Measurements from ENCODE around the gene PFAS.

The PFAS gene

GRCh38 chr17:8268550-8269298 is 19.6 kb downstream of the PFAS start:
- DNase-seq (ENCODE audit: low spot score) = no peak

- no peak for DNase-seq (ENCODE audit: low spot score)
Observed at GRCh38 chr17:8272421-8272820, 23.3 kb downstream of the PFAS start.

DNA sequence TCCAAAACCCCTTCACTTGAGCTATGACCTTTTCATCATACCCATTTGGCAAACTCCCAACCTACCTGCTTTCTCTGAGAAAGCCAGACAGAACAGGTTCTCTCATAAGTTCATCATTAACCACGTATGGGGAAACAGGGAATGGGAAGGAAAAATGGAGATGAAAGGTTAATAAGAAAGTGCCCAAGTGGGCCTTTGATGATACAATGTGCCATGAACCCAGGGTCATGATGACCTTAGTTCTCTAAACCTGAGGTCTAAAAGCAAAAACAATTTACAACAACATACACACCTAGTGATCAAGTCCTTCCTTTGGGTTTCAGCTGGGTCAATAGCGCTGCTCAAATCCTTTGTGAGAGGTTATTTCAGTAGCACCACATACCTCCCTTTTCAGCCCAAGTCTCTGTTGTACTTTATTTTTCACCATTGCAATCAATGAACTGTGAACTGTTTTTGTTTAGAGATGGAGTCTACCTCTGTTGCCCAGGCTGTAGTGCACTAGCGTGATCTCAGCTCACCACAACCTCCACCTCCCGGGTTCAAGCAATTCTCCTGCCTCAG is 24.9 kb downstream of the PFAS start:
- DNase-seq (ENCODE audit: low spot score) = no peak

DNA sequence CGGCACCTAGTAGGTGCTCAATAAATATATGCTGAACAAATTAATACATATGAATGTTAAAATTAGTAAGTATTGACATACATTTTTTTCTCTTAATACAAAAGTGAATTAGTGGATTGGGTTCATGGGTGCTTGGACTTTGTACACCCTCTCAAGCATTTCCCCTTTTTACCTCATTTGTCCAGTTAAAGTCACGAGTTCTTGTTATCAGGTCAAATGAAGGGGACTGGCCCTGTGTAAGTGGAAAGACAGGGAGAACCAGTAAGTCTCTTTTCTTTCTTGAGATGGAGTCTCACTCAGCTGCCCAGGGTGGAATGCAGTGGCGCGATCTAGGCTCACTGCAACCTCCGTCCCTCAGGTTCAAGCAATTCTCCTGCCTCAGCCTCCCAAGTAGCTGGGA is 25.7 kb downstream of the PFAS start:
- DNase-seq (ENCODE audit: low spot score) = no peak

DNA sequence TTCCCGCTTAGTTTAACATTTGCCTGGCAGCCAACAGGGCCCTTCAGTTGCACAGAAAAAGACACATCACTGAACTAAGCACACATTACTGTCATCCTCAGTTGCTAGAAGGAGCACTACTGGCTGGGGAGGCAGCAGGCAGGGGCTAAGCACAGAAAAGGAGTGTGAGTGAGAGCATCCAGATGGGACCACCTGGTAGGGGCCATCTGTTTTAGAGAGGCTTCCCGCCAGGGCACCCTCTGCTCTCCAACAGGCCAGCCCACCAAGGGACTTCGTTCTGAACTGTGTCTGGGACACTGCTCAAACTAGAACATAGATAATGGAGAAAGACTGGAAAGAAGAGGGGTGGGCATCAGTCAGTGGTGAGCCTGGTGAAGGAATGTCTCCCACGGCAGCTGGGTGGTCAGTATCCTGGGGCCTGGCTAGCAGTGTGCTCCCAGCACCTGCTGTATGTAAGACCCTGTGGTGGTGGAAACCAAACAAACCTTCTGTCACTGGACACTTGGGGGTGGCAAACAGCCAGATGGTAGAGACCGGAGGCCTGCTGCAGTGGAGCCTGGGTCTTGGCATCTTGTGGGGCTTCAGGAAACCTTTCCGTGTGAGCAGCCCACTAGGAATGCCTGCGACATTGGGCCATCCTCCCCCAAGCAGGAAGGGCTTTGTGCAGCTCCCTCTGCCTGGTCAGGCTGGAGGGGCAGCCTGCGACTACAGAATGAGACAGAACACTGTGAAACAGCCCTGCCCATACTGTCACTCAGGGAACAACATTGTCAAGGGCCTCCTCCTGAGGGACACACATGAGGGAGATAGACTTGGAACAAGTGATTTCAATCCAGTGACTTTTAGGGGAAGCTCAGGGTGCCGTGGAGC is 26.6 kb downstream of the PFAS start:
- DNase-seq (ENCODE audit: low spot score) = no peak

DNA sequence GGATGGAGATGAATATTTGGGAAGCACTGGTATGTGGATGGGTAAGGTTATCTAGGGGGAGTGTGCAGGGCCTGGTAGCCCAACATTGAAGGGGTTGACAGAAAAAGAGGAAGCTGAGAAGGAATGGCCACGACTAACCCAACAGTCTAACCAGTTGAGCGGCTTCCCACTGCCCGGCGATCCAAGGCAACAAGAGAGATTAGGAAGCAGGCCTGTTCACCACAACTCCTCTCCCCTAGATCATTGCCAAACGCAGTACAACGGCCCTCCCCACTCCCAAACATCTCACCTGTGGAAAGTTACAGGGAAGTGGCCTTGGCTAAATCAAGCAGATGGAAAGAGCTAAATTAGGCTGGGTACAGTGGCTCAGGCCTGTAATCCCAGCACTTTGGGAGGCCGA is 28.2 kb downstream of the PFAS start:
- DNase-seq (ENCODE audit: low spot score) = no peak

- no peak for DNase-seq (ENCODE audit: low spot score)
Observed at GRCh38 chr17:8282345-8282744, 33.3 kb downstream of the PFAS start.

DNA sequence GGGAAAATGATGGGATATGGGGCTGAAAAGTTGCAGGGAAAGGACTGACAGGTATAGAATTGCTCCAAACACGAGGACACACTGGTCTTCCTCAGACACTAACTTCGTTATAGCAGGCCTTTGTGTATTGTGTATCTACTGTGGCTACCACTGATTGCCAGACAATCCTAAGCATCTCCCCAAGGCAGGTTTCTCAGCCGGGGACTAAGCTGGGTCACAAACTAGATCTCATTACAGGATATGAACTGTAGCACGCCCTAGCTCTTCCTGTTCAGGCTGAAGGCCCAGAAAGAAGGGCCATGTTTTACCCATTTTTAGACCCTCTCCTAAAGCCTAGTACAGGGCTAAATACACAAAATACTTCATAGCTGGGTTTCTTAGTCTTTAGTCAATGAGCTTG is 34.3 kb downstream of the PFAS start:
- DNase-seq (ENCODE audit: low spot score) = no peak

GRCh38 chr17:8284126-8284525 is 35.0 kb downstream of the PFAS start:
- DNase-seq (ENCODE audit: low spot score) = no peak

- DNase-seq (ENCODE audit: low spot score) = no peak
Observed at GRCh38 chr17:8285270-8286181, 36.4 kb downstream of the PFAS start.

- DNase-seq (ENCODE audit: low spot score) = no peak
Observed at GRCh38 chr17:8287651-8288335, 38.7 kb downstream of the PFAS start.

DNA sequence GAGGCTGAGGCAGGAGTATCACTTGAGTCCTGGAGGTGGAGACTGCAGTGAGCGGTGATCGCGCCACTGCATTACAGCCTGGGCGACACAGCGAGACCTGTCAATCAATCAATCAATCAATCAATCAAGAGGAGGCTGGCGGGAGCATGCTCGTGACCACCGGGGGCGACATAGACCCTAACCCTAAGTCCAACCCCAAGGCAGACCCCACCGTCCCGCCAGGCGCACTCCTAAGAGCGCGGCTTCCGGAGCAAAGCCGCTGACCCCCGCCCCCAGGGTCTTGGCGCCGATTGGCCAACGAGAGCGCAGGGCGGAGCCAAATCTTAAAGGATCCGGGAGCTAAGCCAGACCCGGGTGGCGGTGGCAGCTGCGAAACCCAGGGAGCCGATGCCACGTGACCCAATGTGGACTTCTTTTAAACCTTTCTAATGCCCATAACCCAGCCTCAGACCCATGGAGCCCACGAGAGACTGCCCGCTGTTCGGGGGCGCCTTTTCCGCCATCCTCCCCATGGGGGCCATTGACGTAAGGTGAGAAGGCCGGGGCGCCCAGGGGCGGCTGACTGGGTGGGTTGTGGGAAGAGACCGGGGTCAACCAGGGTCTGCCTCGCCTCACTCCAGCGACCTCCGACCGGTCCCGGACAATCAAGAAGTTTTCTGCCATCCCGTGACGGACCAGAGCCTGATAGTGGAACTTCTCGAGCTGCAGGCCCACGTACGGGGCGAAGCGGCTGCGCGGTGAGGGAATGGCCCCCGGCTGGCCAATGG is 39.4 kb downstream of the PFAS start, which contains the start of gene RANGRF:
Gene RANGRF, plus strand, starts transcription at position 335 of the 767 bp plus-strand sequence. Its CDS starts 119 bp downstream, at position 454.
- peak; percentile 79 for DNase-seq (ENCODE audit: low spot score)

DNA sequence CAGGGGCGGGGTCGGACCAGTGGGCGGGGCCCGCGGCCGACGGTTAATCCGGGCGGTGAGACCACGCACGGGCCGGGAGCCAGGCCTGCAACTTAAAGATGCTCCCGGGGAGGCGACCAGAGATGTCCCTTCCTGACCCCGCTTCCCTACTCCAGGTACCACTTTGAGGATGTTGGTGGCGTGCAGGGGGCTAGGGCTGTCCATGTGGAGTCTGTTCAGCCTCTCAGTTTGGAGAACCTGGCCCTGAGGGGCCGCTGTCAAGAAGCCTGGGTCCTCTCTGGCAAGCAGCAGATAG is 40.0 kb downstream of the PFAS start:
- no peak for DNase-seq (ENCODE audit: low spot score)

GRCh38 chr17:8290043-8290442 is 41.0 kb downstream of the PFAS start:
- no peak for DNase-seq (ENCODE audit: low spot score)

GRCh38 chr17:8292639-8293395 is 43.7 kb downstream of the PFAS start:
- DNase-seq (ENCODE audit: low spot score) = no peak

DNA sequence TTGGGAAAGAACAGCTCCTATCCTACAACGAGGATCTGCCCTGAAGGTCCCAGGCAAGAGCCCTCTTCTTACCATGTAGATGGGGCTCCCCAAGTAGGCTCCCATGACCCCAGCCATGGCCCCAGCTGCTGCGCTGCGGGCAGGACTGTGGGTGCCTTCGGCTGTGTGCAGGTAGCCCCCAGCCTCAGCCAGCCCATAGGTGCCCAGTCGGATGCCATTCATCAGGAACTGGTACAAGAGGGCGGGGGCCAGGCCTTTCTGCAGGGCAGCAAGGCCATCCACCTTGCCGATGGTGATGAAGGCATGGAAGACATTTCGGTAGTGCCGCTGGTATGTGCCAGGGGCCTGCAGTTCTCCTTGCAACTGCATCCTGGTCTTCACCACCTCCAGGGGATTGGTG is 45.3 kb downstream of the PFAS start:
- no peak for DNase-seq (ENCODE audit: low spot score)

DNA sequence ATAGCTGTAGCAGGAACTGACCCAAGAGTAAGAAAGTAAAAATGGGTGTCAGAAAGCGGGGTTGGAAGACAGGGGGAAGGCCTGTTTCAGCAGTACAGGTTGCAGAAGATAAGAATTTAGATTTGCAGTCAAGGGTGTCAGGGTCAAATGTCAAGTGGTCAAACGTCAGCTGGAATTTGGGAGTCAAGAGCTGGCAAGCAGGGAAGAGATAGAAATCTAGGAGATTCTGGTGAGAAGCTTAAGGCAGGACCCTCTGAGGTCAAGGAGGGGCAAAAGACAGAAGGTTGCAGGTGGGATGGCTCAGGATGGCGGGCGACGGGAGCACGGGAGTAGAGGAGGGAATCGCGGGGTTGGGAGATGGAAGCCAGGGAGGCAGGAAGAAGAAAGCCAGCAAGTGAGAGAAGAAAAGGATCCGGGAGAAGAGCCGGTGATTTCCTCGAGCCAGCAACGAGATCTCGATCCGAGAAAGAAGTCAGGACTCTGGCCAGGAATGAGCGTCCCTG is 45.8 kb downstream of the PFAS start:
- no peak for DNase-seq (ENCODE audit: low spot score)

DNA sequence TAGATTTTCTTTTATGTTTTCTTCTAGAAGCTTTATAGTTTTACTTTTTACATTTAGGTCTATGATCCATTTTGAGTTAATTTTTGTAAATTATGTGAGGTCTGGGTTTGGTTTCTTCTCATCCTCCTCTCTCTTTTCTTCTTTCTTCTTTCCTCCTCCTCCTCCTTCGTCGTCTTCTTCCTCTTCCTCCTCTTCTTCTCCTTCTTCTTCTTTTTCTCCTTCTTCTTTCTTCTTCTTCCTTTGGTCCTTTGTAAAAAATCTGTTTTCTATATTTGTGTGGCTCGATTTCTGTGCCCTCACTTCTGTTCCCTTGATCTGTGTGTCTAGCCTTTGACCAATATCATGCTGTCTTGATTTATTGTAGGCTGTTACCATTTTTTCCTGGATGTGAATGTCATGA is 51.1 kb downstream of the PFAS start:
- no peak for DNase-seq (ENCODE audit: low spot score)

DNA sequence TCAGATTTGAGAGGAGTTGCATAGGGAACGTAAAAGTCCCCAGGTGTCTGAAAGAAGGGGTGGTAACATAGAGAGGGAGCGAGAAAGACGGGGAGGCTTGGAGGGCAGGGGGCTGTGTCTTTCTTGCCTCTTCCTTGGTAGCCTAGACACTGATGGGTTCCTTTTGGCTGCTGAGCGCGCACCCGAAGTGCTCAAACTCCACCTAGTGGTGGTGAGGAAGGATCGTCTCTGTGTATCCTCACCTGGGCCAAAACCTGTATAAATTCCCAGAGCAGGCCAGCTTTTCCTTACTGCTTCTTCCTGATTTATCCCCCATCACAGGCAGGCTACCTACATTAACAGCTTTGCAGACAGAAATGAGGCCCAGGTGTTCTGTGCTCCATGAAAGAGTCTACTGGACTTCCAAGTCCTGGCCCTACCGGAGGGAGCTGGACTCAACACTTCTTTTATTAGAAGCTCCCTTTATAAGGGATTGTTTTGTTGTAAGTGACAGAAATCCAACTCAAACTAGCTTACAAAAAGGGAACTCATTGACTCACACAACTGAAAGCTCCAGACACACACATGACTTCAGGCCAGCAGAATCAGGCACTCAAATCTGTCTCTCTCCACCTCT is 51.6 kb downstream of the PFAS start:
- peak; percentile 78 for DNase-seq (ENCODE audit: low spot score)
